DND-41 (cell line): ENCODE results near the gene CACNA2D3.

ENCODE experiments used
- ATAC-seq: fragments of 200-7000 bp; cut with Tn5 transposase; 3 replicates; pipeline ENCODE4 v1.9.1; 2021; ENCODE audit warnings: low read depth; ENCODE audit not compliant: insufficient read depth
- DNase-seq: peaks from one replicate; pipeline ENCODE4 v3.0.0-alpha.2; 2020
- H2AFZ ChIP-seq: 2 replicates; pipeline ENCODE4 v1.6.0; 2012; ENCODE audit warnings: low read depth, low read length
- H3K27ac ChIP-seq: 2 replicates; pipeline ENCODE4 v1.5.1; 2012; ENCODE audit warnings: low read length, inconsistent platforms
- H3K27me3 ChIP-seq: fragments of 200-600 bp; sonication (generic); 2 replicates; pipeline ENCODE4 v1.6.0; 2012; ENCODE audit warnings: low read length, mild to moderate bottlenecking, inconsistent platforms; ENCODE audit not compliant: insufficient read depth, poor library complexity
- H3K36me3 ChIP-seq: 2 replicates; pipeline ENCODE4 v1.5.1; 2012; ENCODE audit warnings: low read length, inconsistent platforms; ENCODE audit not compliant: insufficient read depth
- H3K4me1 ChIP-seq: 2 replicates; pipeline ENCODE4 v1.5.1; 2012; ENCODE audit warnings: mild to moderate bottlenecking, low read length; ENCODE audit not compliant: insufficient read depth
- H3K4me2 ChIP-seq: 2 replicates; pipeline ENCODE4 v1.6.0; 2012; ENCODE audit warnings: mild to moderate bottlenecking, moderate library complexity, low read length, inconsistent platforms; ENCODE audit not compliant: insufficient read depth
- H3K4me3 ChIP-seq, 2 experiments: fragments of 200-600 bp in 1 of 2; shearing (Covaris generic) in 1 of 2; 2 replicates each; pipeline ENCODE4 v1.5.1; 2012 to 2016; ENCODE audit warnings: inconsistent platforms in 2 of 2, low read length in 2 of 2, mild to moderate bottlenecking in 2 of 2, low read depth in 1 of 2, moderate library complexity in 1 of 2
- H3K79me2 ChIP-seq: 2 replicates; pipeline ENCODE4 v1.6.0; 2012; ENCODE audit warnings: low read length, inconsistent platforms; ENCODE audit not compliant: insufficient read depth
- H3K9ac ChIP-seq: 2 replicates; pipeline ENCODE4 v1.6.0; 2012; ENCODE audit warnings: low read depth, mild to moderate bottlenecking, inconsistent platforms, low read length, moderate library complexity
- H3K9me3 ChIP-seq: 2 replicates; pipeline ENCODE4 v1.5.1; 2012; ENCODE audit warnings: low read length, moderate library complexity, mild to moderate bottlenecking, inconsistent platforms; ENCODE audit not compliant: insufficient read depth, severe bottlenecking
- H4K20me1 ChIP-seq: 2 replicates; pipeline ENCODE4 v1.6.0; 2012; ENCODE audit warnings: low read length; ENCODE audit not compliant: insufficient read depth
- CTCF ChIP-seq: IDR thresholded peaks from 2 replicates; pipeline ENCODE4 v1.5.1; 2012; ENCODE audit warnings: borderline replicate concordance, low read length, moderate library complexity, mild to moderate bottlenecking; ENCODE audit not compliant: poor library complexity, severe bottlenecking; ENCODE audit errors: extremely low read depth
- EZH2 ChIP-seq: IDR thresholded peaks from 3 replicates; pipeline ENCODE4 v1.6.1; 2012; ENCODE audit warnings: borderline replicate concordance, low read depth, mild to moderate bottlenecking, moderate library complexity, low read length, inconsistent platforms; ENCODE audit not compliant: severe bottlenecking

The CACNA2D3 gene

GRCh38 chr3:55042591-55042990, 920.2 kb downstream of the CACNA2D3 start:
- Histone ChIP-seq H3K27me3 (no peaks in the 10 kb centered on the region), H3K9ac (no peak overlapping the region), H3K36me3 (no peaks in the 10 kb centered on the region), H2AFZ (no peak overlapping the region), H3K79me2 (no peaks in the 10 kb centered on the region), H3K4me3 (no peak overlapping the region), H3K9me3 (no peaks in the 10 kb centered on the region), H3K4me1 (no peaks in the 10 kb centered on the region), H3K4me2 (no peak overlapping the region), H4K20me1 (no peaks in the 10 kb centered on the region), H3K27ac (no peak overlapping the region)
- no peak for ATAC-seq
- TF ChIP-seq CTCF = no peak
- no peak for DNase-seq

- no peaks in the 10 kb centered on the region for H3K36me3 ChIP-seq
- no peaks in the 10 kb centered on the region for H3K4me1 ChIP-seq
- no peaks in the 10 kb centered on the region for H3K79me2 ChIP-seq
- no peaks in the 10 kb centered on the region for H3K27me3 ChIP-seq
- no peak overlapping the region for H3K4me3 ChIP-seq
- H3K27ac ChIP-seq = no peak overlapping the region
- H3K9me3 ChIP-seq = no peaks in the 10 kb centered on the region
- H3K9ac ChIP-seq = no peak overlapping the region
- ATAC-seq = no peak
- no peak for DNase-seq
- H4K20me1 ChIP-seq = no peaks in the 10 kb centered on the region
- H2AFZ ChIP-seq = no peak overlapping the region
- TF ChIP-seq CTCF (no peak), EZH2 (no peak)
- no peak overlapping the region for H3K4me2 ChIP-seq
Measured at GRCh38 chr3:55044486-55044885, 922.1 kb downstream of the CACNA2D3 start.

GRCh38 chr3:55059027-55059629, 936.8 kb downstream of the CACNA2D3 start:
- Histone ChIP-seq H3K4me2 (no peak overlapping the region), H3K4me3 (no peak overlapping the region), H3K36me3 (no peaks in the 10 kb centered on the region), H4K20me1 (no peaks in the 10 kb centered on the region), H3K9ac (no peak overlapping the region), H3K4me1 (no peaks in the 10 kb centered on the region), H3K27ac (no peak overlapping the region), H2AFZ (no peak overlapping the region), H3K9me3 (no peaks in the 10 kb centered on the region), H3K27me3 (peaks cover 6% of the 10 kb centered on the region), H3K79me2 (no peaks in the 10 kb centered on the region)
- DNase-seq = no peak
- TF ChIP-seq CTCF = no peak
- TF ChIP-seq EZH2 = no peak
- no peak for ATAC-seq
